ENCODE results near the gene CSGALNACT2.

DNA sequence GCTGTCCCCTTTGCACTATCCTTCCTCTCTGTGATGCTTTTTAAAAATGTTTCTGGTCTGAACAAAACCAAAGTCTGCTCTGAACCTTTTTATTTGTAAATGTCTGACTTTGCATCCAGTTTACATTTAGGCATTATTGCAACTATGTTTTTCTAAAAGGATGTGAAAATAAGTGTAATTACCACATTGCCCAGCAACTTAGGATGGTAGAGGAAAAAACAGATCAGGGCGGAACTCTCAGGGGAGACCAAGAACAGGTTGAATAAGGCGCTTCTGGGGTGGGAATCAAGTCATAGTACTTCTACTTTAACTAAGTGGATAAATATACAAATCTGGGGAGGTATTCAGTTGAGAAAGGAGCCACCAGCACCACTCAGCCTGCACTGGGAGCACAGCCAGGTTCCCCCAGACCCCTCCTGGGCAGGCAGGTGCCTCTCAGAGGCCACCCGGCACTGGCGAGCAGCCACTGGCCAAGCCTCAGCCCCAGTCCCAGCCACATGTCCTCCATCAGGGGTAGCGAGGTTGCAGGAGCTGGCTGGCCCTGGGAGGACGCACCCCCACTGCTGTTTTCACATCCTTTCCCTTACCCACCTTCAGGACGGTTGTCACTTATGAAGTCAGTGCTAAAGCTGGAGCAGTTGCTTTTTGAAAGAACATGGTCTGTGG is 11.4 kb upstream of the CSGALNACT2 start:
- TF ChIP-seq EZH2 (IDR thresholded peaks at IDR 0.05; ENCODE audit: insufficient read depth, poor library complexity, severe bottlenecking): no peak
- TF ChIP-seq EZH2phosphoT487 (IDR thresholded peaks at IDR 0.05; ENCODE audit: insufficient read depth, low read depth): no peak

Data from GM23248 (cell line).